Neural crest cell (in vitro differentiated cells): ENCODE measurements around the gene OXGR1. TPM values are rescaled to one million over a fixed set of nuclear protein-coding genes. Genes with fewer than 3 reads are reported as not detected.
A peak's percentile ranks its signal among the peaks of the same experiment; 100 is the strongest.

Experiments
- DNase-seq: peaks from one replicate; pipeline ENCODE4 v3.0.0; 2021; ENCODE audit warnings: low read depth, mixed read lengths, low spot score
- H3K27ac Mint-ChIP-seq: one replicate; pipeline ENCODE4 v1.8.0; 2021; ENCODE audit warnings: mild to moderate bottlenecking, mixed read lengths; ENCODE audit not compliant: unreplicated experiment
- H3K27me3 Mint-ChIP-seq: 2 replicates; pipeline ENCODE4 v1.8.0; 2021; ENCODE audit warnings: low read depth, mild to moderate bottlenecking, mixed read lengths
- H3K36me3 Mint-ChIP-seq: 2 replicates; pipeline ENCODE4 v1.8.0; 2021; ENCODE audit warnings: low read depth, mild to moderate bottlenecking, mixed read lengths
- H3K4me1 Mint-ChIP-seq: 2 replicates; pipeline ENCODE4 v1.8.0; 2021; ENCODE audit warnings: mixed read lengths
- H3K4me3 Mint-ChIP-seq: one replicate; pipeline ENCODE4 v1.8.0; 2021; ENCODE audit warnings: mild to moderate bottlenecking, mixed read lengths
- H3K9me3 Mint-ChIP-seq: 2 replicates; pipeline ENCODE4 v1.8.0; 2021; ENCODE audit warnings: mixed read lengths
- total RNA-seq: library from RNA; stranded (reverse); gene quantifications from 2 replicates; pipeline ENCODE4 v1.2.1, GENCODE V29; 2021
- TF ChIP-seq, protein P1 (sequence below): fragments of 200-600 bp; sonication (generic); conservative IDR thresholded peaks from 2 replicates; pipeline ENCODE4 v1.5.0; 2021; ENCODE audit warnings: antibody characterized with exemption, mild to moderate bottlenecking

Gene OXGR1
- total RNA-seq, 1 donor from 2014 or later = 0.42 TPM

- TF ChIP-seq, protein P1, sequence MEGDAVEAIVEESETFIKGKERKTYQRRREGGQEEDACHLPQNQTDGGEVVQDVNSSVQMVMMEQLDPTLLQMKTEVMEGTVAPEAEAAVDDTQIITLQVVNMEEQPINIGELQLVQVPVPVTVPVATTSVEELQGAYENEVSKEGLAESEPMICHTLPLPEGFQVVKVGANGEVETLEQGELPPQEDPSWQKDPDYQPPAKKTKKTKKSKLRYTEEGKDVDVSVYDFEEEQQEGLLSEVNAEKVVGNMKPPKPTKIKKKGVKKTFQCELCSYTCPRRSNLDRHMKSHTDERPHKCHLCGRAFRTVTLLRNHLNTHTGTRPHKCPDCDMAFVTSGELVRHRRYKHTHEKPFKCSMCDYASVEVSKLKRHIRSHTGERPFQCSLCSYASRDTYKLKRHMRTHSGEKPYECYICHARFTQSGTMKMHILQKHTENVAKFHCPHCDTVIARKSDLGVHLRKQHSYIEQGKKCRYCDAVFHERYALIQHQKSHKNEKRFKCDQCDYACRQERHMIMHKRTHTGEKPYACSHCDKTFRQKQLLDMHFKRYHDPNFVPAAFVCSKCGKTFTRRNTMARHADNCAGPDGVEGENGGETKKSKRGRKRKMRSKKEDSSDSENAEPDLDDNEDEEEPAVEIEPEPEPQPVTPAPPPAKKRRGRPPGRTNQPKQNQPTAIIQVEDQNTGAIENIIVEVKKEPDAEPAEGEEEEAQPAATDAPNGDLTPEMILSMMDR = no peak
- H3K27me3 Mint-ChIP-seq = no peaks in the 10 kb centered on the region
- H3K4me3 Mint-ChIP-seq = no peak overlapping the region
- DNase-seq = no peak
- no peaks in the 10 kb centered on the region for H3K36me3 Mint-ChIP-seq
- no peak overlapping the region for H3K27ac Mint-ChIP-seq
- no peaks in the 10 kb centered on the region for H3K4me1 Mint-ChIP-seq
- peaks cover 4% of the 10 kb centered on the region for H3K9me3 Mint-ChIP-seq
Observed at GRCh38 chr13:96952595-96952994, 41.7 kb downstream of the OXGR1 start.

GRCh38 chr13:96948127-96948526 lies 46.1 kb downstream of the OXGR1 start:
- H3K9me3 Mint-ChIP-seq = peaks cover 9% of the 10 kb centered on the region
- no peaks in the 10 kb centered on the region for H3K36me3 Mint-ChIP-seq
- no peak overlapping the region for H3K27ac Mint-ChIP-seq
- TF ChIP-seq, protein P1 = no peak
- no peaks in the 10 kb centered on the region for H3K4me1 Mint-ChIP-seq
- DNase-seq = no peak
- no peak overlapping the region for H3K4me3 Mint-ChIP-seq
- H3K27me3 Mint-ChIP-seq = no peaks in the 10 kb centered on the region

DNA sequence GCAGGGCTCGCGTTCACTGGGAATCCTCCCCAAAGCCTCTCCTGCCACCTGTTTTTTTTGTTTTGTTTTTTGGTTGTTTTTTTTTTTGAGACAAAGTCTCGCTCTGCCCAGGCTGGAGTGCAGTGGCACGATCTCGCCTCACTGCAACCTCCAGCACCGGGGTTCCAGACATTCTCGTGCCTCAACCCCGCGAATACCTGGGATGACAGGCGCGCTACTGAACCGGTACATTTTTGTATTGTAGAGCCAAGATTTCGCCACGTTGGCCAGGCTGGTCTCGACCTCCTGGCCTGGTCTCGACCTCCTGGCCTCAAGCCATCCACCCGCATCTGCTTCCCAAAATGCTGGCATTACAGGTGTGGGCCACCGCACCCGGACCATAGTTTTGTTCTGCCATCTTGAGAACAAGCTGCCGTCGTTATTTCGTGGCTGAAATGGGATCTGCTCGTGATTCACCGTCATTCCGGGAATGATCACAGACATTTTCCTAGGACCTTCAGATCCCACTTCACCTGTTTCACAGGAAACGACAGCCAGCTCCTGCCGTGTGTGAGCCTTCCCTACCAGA lies 46.8 kb downstream of the OXGR1 start:
- TF ChIP-seq, protein P1 = no peak
- no peak overlapping the region for H3K4me3 Mint-ChIP-seq
- peaks cover 9% of the 10 kb centered on the region for H3K9me3 Mint-ChIP-seq
- DNase-seq = no peak
- no peaks in the 10 kb centered on the region for H3K27me3 Mint-ChIP-seq
- H3K4me1 Mint-ChIP-seq = peaks cover 6% of the 10 kb centered on the region
- H3K27ac Mint-ChIP-seq = no peak overlapping the region
- no peaks in the 10 kb centered on the region for H3K36me3 Mint-ChIP-seq

DNA sequence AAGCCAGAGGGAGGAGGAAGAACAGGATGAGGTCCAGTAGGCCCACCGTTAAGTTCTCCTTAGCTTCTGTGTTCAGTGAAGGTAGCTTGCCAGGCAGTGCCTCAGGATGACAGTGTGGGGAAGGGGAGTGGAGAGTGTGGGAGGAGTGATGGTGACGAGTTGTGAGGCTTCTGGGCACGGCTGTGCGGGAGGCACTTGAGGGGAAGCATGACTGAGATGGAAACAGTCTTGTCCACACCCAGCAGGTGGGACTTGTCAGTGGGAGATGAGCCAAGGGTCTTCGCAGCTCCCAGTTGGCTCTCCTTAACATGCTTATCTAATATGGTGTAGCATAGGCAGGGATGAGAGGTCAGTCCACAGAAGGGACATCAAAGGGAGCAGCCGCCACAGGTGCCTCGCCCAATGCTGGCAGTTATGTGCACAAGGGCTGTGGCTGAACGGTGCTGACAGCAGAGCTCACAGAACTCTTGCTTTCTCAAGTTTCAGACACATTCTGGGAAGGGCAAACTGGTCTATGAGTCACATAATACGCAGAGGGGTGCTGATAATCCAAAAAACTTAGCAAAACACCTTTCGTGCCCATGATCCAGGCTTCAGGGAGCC lies 47.5 kb downstream of the OXGR1 start:
- H3K4me3 Mint-ChIP-seq = no peak overlapping the region
- no peaks in the 10 kb centered on the region for H3K27me3 Mint-ChIP-seq
- H3K4me1 Mint-ChIP-seq = peaks cover 8% of the 10 kb centered on the region
- H3K27ac Mint-ChIP-seq = no peak overlapping the region
- DNase-seq = no peak
- peaks cover 9% of the 10 kb centered on the region for H3K9me3 Mint-ChIP-seq
- no peaks in the 10 kb centered on the region for H3K36me3 Mint-ChIP-seq
- TF ChIP-seq, protein P1 = no peak

GRCh38 chr13:96940961-96941360 lies 53.3 kb downstream of the OXGR1 start:
- peak overlapping the region; percentile 2 for H3K27ac Mint-ChIP-seq
- no peaks in the 10 kb centered on the region for H3K36me3 Mint-ChIP-seq
- no peak for DNase-seq
- H3K9me3 Mint-ChIP-seq = peaks cover 2% of the 10 kb centered on the region
- H3K27me3 Mint-ChIP-seq = no peaks in the 10 kb centered on the region
- H3K4me3 Mint-ChIP-seq = no peak overlapping the region
- TF ChIP-seq, protein P1 = no peak
- H3K4me1 Mint-ChIP-seq = peaks cover 14% of the 10 kb centered on the region
